DOHH2 (cell line): ENCODE data around the gene PDIA6.

Experiments
- H3F3A ChIP-seq: fragments of 200-600 bp; sonication (generic), shearing (Covaris generic); 2 replicates; pipeline ENCODE4 v1.6.0; 2016; ENCODE audit warnings: antibody characterized with exemption, mild to moderate bottlenecking; ENCODE audit not compliant: control insufficient read depth, insufficient read depth
- H3K27ac ChIP-seq: fragments of 200-600 bp; sonication (generic); 2 replicates; pipeline ENCODE4 v1.5.1; 2014; ENCODE audit warnings: low read depth, mild to moderate bottlenecking, low read length, moderate library complexity
- H3K27me3 ChIP-seq: fragments of 200-600 bp; sonication (generic); 2 replicates; pipeline ENCODE4 v1.6.1; 2014; ENCODE audit warnings: mild to moderate bottlenecking, low read length, mixed read lengths; ENCODE audit not compliant: control insufficient read depth
- H3K36me3 ChIP-seq: fragments of 200-600 bp; sonication (generic); 2 replicates; pipeline ENCODE4 v1.6.1; 2014; ENCODE audit warnings: mild to moderate bottlenecking, low read length, moderate library complexity, mixed read lengths; ENCODE audit not compliant: control insufficient read depth
- H3K4me1 ChIP-seq: fragments of 200-600 bp; sonication (generic); 2 replicates; pipeline ENCODE4 v1.6.1; 2014; ENCODE audit warnings: mild to moderate bottlenecking, low read length, mixed read lengths; ENCODE audit not compliant: control insufficient read depth
- H3K4me2 ChIP-seq: fragments of 200-600 bp; sonication (generic); 2 replicates; pipeline ENCODE4 v1.6.0; 2014; ENCODE audit warnings: mild to moderate bottlenecking, low read length, moderate library complexity
- H3K4me3 ChIP-seq: fragments of 200-600 bp; sonication (generic); 2 replicates; pipeline ENCODE4 v1.5.1; 2014; ENCODE audit warnings: mild to moderate bottlenecking, low read length, mixed read lengths
- H3K79me2 ChIP-seq: fragments of 200-600 bp; sonication (generic); 2 replicates; pipeline ENCODE4 v1.6.1; 2014; ENCODE audit warnings: mild to moderate bottlenecking, low read length, mixed read lengths; ENCODE audit not compliant: control insufficient read depth
- H3K9me2 ChIP-seq: fragments of 200-600 bp; sonication (generic); replicated peaks from 2 replicates; pipeline ENCODE4 v1.6.1; 2014; ENCODE audit warnings: mild to moderate bottlenecking, low read length, mixed read lengths; ENCODE audit not compliant: control insufficient read depth
- H3K9me3 ChIP-seq: fragments of 200-600 bp; sonication (generic); 2 replicates; pipeline ENCODE4 v1.6.1; 2014; ENCODE audit warnings: antibody characterized with exemption, low read length, mixed read lengths; ENCODE audit not compliant: control insufficient read depth, insufficient read depth
- H4K20me1 ChIP-seq: fragments of 200-600 bp; sonication (generic); 2 replicates; pipeline ENCODE4 v1.6.0; 2014; ENCODE audit warnings: low read depth, mild to moderate bottlenecking, antibody characterized with exemption, low read length, moderate library complexity; ENCODE audit not compliant: control insufficient read depth, insufficient read depth
- EZH2phosphoT487 ChIP-seq: fragments of 200-600 bp; sonication (generic); IDR thresholded peaks from 2 replicates; pipeline ENCODE4 v1.6.1; 2017; ENCODE audit warnings: borderline replicate concordance, mild to moderate bottlenecking, antibody characterized with exemption, low read length, moderate library complexity, mixed read lengths
- TF ChIP-seq, protein P1 (sequence below): fragments of 200-600 bp; sonication (generic); IDR thresholded peaks from one replicate; pipeline ENCODE4 v1.5.1; 2014; ENCODE audit warnings: antibody characterized with exemption, mild to moderate bottlenecking, low read depth, low read length; ENCODE audit not compliant: poor library complexity, severe bottlenecking

PDIA6 gene

GRCh38 chr2:10848541-10848940 is 36.0 kb upstream of the PDIA6 start:
- Histone ChIP-seq H3K9me3 (no peaks in the 10 kb centered on the region), H4K20me1 (no peaks in the 10 kb centered on the region), H3K27me3 (peaks cover 9% of the 10 kb centered on the region; the same call in 1 of the 2 replicates), H3K36me3 (no peaks in the 10 kb centered on the region), H3F3A (no peaks in the 10 kb centered on the region), H3K9me2 (no peaks in the 10 kb centered on the region), H3K79me2 (no peaks in the 10 kb centered on the region), H3K4me1 (no peaks in the 10 kb centered on the region), H3K4me3 (no peak overlapping the region), H3K4me2 (no peak overlapping the region), H3K27ac (no peak overlapping the region)
- TF ChIP-seq, protein P1, sequence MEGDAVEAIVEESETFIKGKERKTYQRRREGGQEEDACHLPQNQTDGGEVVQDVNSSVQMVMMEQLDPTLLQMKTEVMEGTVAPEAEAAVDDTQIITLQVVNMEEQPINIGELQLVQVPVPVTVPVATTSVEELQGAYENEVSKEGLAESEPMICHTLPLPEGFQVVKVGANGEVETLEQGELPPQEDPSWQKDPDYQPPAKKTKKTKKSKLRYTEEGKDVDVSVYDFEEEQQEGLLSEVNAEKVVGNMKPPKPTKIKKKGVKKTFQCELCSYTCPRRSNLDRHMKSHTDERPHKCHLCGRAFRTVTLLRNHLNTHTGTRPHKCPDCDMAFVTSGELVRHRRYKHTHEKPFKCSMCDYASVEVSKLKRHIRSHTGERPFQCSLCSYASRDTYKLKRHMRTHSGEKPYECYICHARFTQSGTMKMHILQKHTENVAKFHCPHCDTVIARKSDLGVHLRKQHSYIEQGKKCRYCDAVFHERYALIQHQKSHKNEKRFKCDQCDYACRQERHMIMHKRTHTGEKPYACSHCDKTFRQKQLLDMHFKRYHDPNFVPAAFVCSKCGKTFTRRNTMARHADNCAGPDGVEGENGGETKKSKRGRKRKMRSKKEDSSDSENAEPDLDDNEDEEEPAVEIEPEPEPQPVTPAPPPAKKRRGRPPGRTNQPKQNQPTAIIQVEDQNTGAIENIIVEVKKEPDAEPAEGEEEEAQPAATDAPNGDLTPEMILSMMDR = no peak
- TF ChIP-seq EZH2phosphoT487 = no peak

DNA sequence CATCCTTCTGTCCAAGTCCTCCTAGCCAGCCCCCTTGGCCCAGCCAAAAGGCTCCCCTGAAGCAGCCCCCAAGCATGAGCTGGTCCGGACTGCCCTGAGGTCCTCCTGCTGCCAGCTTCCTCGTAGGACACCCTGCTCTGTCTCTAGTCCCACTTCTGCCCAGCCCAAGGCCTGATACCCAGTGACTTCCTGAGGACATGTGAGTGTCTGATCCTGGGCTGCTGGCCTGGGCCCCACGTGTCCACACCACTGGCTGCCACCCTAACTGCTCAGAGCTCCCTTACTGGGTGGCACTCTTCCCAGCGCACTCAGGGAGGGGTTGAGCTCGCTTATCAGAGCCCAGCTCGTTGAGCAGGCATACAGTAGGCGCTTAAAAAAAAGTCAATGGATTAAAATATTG is 34.4 kb upstream of the PDIA6 start:
- Histone ChIP-seq H3K4me1 (no peaks in the 10 kb centered on the region), H3K9me3 (no peaks in the 10 kb centered on the region), H4K20me1 (no peaks in the 10 kb centered on the region), H3K79me2 (no peaks in the 10 kb centered on the region), H3K27ac (no peak overlapping the region), H3F3A (no peaks in the 10 kb centered on the region), H3K4me3 (no peak overlapping the region), H3K4me2 (no peak overlapping the region), H3K27me3 (peaks cover 2% of the 10 kb centered on the region; the same call in 1 of the 2 replicates), H3K9me2 (no peaks in the 10 kb centered on the region), H3K36me3 (no peaks in the 10 kb centered on the region)
- TF ChIP-seq EZH2phosphoT487 = no peak

DNA sequence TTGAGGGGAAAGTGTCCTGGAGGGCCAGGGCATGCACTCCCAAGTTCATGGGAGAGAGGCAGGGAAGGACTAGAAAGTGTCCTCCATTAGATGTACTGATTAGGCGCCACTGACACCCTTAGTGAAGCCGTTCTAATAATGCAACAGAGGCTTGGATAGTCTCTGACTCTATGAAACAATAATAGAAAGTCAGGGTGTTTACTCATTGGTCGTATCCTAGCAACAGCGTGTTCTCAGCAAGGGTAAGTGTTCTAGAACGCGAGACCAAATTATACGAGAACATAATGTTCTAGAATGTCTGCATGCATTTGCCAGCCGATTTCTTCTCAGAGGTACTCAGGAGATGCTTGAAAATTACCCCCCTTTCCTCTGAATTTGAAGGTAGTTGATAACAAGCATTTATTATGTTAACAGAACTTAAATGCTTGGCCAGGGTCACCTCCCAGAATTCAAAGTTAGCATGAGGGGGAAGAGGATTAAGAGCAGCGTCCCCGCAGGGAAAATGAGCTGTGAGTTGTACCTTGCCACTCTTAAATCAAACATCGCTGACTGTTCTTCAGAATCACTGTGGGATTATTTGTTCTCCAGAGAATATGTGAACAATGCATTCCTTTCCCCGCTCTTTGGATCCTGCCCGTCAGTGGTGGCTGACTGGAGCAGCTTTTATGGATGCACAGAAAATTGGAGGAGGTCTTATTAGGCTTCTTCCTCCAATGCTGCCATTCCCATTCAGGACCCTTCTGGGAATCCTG is 33.7 kb upstream of the PDIA6 start:
- Histone ChIP-seq H3K4me2 (no peak overlapping the region), H3F3A (no peaks in the 10 kb centered on the region), H3K79me2 (no peaks in the 10 kb centered on the region), H3K27me3 (peaks cover 2% of the 10 kb centered on the region; the same call in 1 of the 2 replicates), H3K4me3 (no peak overlapping the region), H3K4me1 (no peaks in the 10 kb centered on the region), H4K20me1 (no peaks in the 10 kb centered on the region), H3K9me2 (no peaks in the 10 kb centered on the region), H3K27ac (no peak overlapping the region), H3K9me3 (no peaks in the 10 kb centered on the region; the same call in 1 of the 2 replicates), H3K36me3 (no peaks in the 10 kb centered on the region)
- TF ChIP-seq EZH2phosphoT487 = no peak
- TF ChIP-seq, protein P1 = no peak

DNA sequence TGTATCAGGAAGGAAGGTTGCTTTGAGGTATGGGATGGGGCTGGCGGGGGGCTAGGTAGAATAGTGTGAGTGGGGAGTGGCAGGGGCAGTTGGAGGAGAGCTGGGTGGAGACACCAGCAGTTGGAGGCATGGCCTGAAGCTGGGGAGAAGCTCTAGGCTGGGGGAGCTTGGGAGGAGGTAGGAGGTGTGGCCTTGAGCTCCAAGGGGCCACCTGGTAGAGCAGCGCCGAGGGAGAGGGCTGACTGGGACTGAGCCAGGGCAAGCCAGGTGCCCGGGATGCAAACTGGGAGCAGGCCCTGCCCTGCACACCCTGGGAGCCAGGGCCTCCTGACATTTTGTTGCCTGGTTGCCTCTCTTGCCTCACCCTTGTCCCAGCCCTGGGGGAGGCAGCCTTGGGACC is 33.1 kb upstream of the PDIA6 start:
- Histone ChIP-seq H4K20me1 (no peaks in the 10 kb centered on the region), H3K36me3 (no peaks in the 10 kb centered on the region), H3K27me3 (peaks cover 2% of the 10 kb centered on the region; the same call in 1 of the 2 replicates), H3K4me2 (no peak overlapping the region), H3K9me3 (no peaks in the 10 kb centered on the region; the same call in 1 of the 2 replicates), H3K79me2 (no peaks in the 10 kb centered on the region), H3F3A (no peaks in the 10 kb centered on the region), H3K4me1 (no peaks in the 10 kb centered on the region), H3K9me2 (no peaks in the 10 kb centered on the region), H3K4me3 (no peak overlapping the region), H3K27ac (no peak overlapping the region)
- TF ChIP-seq, protein P1 = no peak
- no peak for TF ChIP-seq EZH2phosphoT487
